Stimulated activated CD4-positive, alpha-beta T cell treated with anti-CD3 and anti-CD28 coated beads, Interleukin-12 subunit alpha, Interleukin-12 subunit beta, amount 100 ng/mL, for 48 hours (primary cell): ENCODE results near the gene RBP3.

ENCODE experiments used
- DNase-seq, 3 donors: peaks; one replicate each; pipeline ENCODE4 v3.0.0-alpha.2; 2020; ENCODE audit warnings: low read depth in 2 of 3, low spot score in 1 of 3

RBP3 gene

GRCh38 chr10:47357131-47357582 is 9.0 kb downstream of the RBP3 start:
- no peak for DNase-seq

GRCh38 chr10:47357911-47358310 is 9.7 kb downstream of the RBP3 start:
- no peak for DNase-seq

- no peak for DNase-seq
Measured at GRCh38 chr10:47358457-47358856, 10.3 kb downstream of the RBP3 start.

GRCh38 chr10:47359101-47359500 is 10.9 kb downstream of the RBP3 start:
- DNase-seq: no peak

- DNase-seq: no peak
Measured at GRCh38 chr10:47359626-47360418, 11.7 kb downstream of the RBP3 start.

GRCh38 chr10:47360419-47361040 is 12.4 kb downstream of the RBP3 start:
- no peak for DNase-seq

GRCh38 chr10:47361293-47361692 is 13.1 kb downstream of the RBP3 start:
- peak in 2 of 3 donors; percentile 5 to 18 for DNase-seq

GRCh38 chr10:47362199-47362598 is 14.0 kb downstream of the RBP3 start:
- DNase-seq: no peak

- DNase-seq: no peak
Measured at GRCh38 chr10:47363781-47364180, 15.6 kb downstream of the RBP3 start.

GRCh38 chr10:47364366-47364765 is 16.2 kb downstream of the RBP3 start:
- DNase-seq: no peak

- no peak for DNase-seq
Measured at GRCh38 chr10:47364911-47365310, 16.7 kb downstream of the RBP3 start.

GRCh38 chr10:47365431-47366180 is 17.4 kb downstream of the RBP3 start:
- no peak for DNase-seq

GRCh38 chr10:47366181-47366631 is 18.0 kb downstream of the RBP3 start:
- no peak for DNase-seq

GRCh38 chr10:47366731-47367460 is 18.7 kb downstream of the RBP3 start:
- no peak for DNase-seq

- no peak for DNase-seq
Measured at GRCh38 chr10:47367646-47368045, 19.5 kb downstream of the RBP3 start.

- DNase-seq: no peak
Measured at GRCh38 chr10:47368431-47369180, 20.4 kb downstream of the RBP3 start.

- no peak for DNase-seq
Measured at GRCh38 chr10:47369251-47369894, 21.2 kb downstream of the RBP3 start.

GRCh38 chr10:47370015-47370767 is 22.0 kb downstream of the RBP3 start:
- DNase-seq: no peak

- no peak for DNase-seq
Measured at GRCh38 chr10:47370878-47371277, 22.7 kb downstream of the RBP3 start.
